Measurements from ENCODE around the gene IFT80.
A peak's percentile ranks its signal among the peaks of the same experiment; 100 is the strongest.
"Not testable (repeated sequence)": the region's sequence is repeated elsewhere in the genome, so short reads cannot be mapped to it uniquely, and the experiment has no call there.

The IFT80 gene

DNA sequence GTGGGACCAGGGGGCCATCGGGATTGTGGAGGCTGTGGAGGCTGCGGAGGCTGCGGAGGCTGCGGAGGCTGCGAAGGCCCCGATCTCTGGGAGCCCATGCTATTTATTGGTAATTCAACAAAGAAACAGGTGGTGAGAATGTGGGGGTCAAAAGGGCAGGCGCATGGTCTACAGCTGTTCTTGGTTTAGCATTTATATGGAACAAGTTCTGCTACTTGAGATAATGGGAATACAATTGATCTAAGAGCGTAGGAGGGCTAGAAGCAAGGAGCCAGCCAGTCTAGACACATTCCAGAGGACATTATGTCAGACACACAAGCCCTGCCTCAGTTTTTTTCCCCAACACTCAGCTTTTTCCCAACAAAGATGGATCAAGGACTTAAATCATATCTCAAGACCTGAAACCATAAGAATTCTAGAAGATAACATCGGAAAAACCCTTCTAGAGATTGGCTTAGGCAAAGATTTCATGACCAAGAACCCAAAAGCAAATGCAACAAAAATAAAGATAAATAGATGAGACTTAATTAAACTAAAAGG, 153.7 kb downstream of the IFT80 start:
- no peak overlapping the region for H3K27ac ChIP-seq
- no peak for DNase-seq (ENCODE audit: low spot score)
- TF ChIP-seq, protein P1, sequence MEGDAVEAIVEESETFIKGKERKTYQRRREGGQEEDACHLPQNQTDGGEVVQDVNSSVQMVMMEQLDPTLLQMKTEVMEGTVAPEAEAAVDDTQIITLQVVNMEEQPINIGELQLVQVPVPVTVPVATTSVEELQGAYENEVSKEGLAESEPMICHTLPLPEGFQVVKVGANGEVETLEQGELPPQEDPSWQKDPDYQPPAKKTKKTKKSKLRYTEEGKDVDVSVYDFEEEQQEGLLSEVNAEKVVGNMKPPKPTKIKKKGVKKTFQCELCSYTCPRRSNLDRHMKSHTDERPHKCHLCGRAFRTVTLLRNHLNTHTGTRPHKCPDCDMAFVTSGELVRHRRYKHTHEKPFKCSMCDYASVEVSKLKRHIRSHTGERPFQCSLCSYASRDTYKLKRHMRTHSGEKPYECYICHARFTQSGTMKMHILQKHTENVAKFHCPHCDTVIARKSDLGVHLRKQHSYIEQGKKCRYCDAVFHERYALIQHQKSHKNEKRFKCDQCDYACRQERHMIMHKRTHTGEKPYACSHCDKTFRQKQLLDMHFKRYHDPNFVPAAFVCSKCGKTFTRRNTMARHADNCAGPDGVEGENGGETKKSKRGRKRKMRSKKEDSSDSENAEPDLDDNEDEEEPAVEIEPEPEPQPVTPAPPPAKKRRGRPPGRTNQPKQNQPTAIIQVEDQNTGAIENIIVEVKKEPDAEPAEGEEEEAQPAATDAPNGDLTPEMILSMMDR (conservative IDR thresholded peaks at IDR 0.05; ENCODE audit: low read depth) = no peak
- CTCF ChIA-PET = interaction anchor here (0.6 kb wide), 1 partner anchor 214 kb away, joined by 3 read pairs; no protein-coding TSS in a partner anchor
- POLR2A ChIA-PET (ENCODE audit: low non-redundant PET) = no interaction called here

DNA sequence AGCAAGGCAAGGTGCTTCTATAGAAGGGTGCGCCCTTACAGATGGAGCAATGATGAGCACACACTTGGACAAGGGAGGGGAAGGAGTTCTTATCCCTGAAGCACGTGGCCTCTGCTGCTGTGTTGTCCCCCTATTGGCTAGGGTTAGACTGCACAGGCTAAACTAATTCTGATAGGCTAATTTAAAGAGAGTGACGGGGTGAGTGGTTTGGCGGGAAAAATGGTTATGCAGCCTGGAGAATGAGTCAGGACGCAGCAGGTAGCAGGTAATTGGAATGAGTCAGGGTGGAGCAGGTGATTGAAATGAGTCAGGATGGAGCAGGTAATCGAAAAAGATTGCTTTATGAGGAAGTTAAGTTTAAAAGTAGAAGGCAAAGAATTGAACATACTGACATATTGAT, 158.3 kb downstream of the IFT80 start:
- H3K27ac ChIP-seq; POLR2A ChIA-PET (ENCODE audit: low non-redundant PET); CTCF ChIA-PET: not testable (repeated sequence)
- DNase-seq (ENCODE audit: low spot score) = peak; percentile 22

DNA sequence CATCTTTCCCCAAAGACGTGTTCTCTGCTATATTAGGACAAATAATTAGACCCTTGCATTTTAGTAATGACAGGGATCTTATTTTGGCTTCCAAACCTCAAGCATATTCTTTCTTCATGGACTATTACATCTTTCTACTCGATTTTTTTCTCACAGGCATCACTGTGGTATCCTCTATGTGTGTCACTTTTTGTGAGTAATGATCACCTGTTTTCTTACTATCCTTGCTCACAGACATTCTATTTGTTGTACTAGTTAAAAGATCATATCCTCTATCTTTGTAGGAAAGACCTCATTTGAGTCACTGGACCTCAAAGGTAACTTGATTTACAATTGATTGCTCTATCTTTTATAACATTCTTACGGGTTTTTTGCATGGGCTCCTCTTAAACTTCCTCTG, 167.0 kb downstream of the IFT80 start:
- POLR2A ChIA-PET (ENCODE audit: low non-redundant PET) = no interaction called here
- DNase-seq (ENCODE audit: low spot score) = no peak
- H3K27ac ChIP-seq = no peak overlapping the region
- TF ChIP-seq, protein P1 (conservative IDR thresholded peaks at IDR 0.05; ENCODE audit: low read depth) = no peak
- CTCF ChIA-PET = no interaction called here

DNA sequence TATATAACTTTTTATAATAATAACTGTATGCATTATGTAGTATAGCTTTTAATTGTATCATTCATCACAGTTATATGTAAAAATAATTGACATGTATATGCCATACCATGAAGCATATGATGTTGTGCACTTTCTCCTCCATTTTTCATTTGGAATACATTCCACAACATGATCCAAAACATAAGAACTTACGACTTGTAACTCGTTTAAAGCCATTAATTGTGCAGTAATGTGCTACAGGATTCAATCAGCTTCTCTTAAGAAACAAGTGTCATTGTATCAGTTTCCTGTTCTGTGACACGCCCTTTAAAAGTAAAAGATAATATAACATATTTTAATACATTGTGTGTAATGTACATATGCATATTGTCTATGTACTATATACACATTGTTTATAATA, 171.6 kb downstream of the IFT80 start:
- H3K27ac ChIP-seq = no peak overlapping the region
- DNase-seq (ENCODE audit: low spot score) = no peak
- CTCF ChIA-PET = no interaction called here
- POLR2A ChIA-PET (ENCODE audit: low non-redundant PET) = no interaction called here
- TF ChIP-seq, protein P1 (conservative IDR thresholded peaks at IDR 0.05; ENCODE audit: low read depth) = no peak

DNA sequence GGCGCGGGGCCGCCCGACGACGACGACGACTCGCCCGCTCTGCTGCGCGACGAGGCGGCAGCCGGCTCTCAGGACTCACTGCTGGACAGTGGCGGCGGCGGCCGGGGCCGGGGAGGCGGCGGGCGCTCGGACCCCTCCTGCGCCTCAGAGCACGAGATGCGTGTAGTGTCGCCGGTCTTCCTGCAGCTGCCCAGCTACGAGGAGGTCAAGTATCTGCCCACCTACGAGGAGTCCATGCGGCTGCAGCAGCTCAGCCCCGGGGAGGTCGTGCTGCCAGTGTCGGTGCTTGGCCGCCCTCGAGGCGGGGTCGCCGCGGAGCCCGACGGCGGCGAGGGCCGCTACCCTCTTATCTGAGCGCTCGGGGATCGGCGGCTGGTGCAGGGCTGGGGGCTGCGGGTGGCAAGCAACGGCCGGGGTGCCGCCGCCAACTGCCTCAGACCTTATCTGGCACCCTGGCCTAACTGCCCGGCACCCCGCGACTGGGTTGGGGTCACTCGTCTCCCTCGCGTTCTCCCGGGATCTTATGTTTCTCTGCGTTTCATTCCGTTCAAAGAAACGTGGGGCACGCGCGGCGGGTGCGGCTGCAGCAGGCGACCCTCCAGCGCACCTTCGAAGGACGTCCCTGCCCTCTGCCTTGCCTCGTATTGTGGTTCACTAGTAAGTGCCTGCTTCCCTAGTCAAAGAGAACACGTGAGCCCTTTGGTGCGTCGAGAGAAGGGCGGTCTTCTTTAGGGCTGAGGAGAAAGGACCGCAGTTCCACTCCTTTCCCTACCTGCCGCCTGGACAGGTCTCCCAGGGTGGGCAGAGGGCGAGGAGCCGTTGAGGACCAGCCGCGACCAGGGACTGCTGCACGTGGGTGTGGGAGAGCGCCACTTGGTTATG, 172.8 kb downstream of the IFT80 start:
- no peak overlapping the region for H3K27ac ChIP-seq
- DNase-seq (ENCODE audit: low spot score) = no peak
- ChIA-PET CTCF (interaction anchor here (0.6 to 0.9 kb wide), 3 partner anchors 9 to 920 kb away, joined by 3 to 4 read pairs (median 3); no protein-coding TSS in a partner anchor), POLR2A (ENCODE audit: low non-redundant PET) (no interaction called here)
- TF ChIP-seq, protein P1 (conservative IDR thresholded peaks at IDR 0.05; ENCODE audit: low read depth) = no peak

DNA sequence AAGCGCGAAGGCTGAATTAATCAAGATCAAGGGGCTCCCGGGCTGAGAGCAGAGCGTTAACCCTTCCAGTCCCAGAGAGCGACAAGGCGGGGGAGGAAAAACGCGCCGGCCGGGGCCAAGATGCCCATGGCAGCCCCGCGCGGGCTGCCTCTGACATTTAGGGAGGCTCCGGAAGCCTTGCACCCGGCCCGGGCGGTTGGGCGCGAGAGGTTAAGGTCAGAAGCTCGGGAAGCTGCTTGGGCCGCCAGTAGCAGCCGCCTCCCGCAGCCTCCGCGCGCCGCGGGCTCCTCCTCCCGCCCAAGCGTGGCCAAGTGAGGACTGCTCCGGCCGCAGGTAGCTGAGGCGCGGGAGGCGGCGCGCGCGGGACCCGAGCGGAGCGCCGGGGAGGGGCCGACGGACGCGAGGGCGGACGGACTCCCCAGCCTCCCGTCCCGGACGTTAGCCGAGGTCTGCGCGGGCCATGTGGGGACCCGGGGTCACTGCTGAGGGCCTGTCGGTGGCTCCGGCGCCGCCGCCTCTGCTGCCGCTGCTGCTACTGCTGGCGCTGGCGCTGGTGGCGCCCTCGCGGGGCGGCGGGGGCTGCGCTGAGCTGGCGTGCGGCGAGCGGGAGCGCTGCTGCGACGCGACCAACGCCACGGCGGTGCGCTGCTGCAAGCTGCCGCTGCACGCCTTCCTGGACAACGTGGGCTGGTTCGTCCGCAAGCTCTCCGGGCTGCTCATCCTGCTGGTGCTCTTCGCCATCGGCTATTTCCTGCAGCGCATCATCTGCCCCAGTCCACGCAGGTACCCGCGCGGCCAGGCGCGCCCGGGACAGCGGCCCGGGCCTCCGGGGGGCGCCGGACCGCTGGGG, 173.6 kb downstream of the IFT80 start, which contains the start of gene C3orf80:
C3orf80 (plus strand) TSS at position 247 of the 850 bp plus-strand sequence; CDS start at position 461, 214 bp downstream.
- POLR2A ChIA-PET (ENCODE audit: low non-redundant PET) = no interaction called here
- DNase-seq (ENCODE audit: low spot score) = peak; percentile 30
- CTCF ChIA-PET = interaction anchor here (0.5 to 0.9 kb wide), 5 partner anchors 86 to 921 kb away, joined by 3 to 4 read pairs (median 4); no protein-coding TSS in a partner anchor
- H3K27ac ChIP-seq = no peak within 1 kb of the TSS
- TF ChIP-seq, protein P1 (conservative IDR thresholded peaks at IDR 0.05; ENCODE audit: low read depth) = peak; percentile 47

Measured in RWPE1 (cell line).